Brain microvascular endothelial cell (primary cell): ENCODE results near the gene RAB6B.

ENCODE experiments used
- DNase-seq: peaks from one replicate; pipeline ENCODE4 v3.0.0-alpha.2; 2020
- H3K27ac ChIP-seq: fragments of 250-450 bp; sonication (Bioruptor Pico); 2 replicates; pipeline ENCODE4 v1.5.1; 2020; ENCODE audit warnings: mild to moderate bottlenecking, moderate library complexity
- H3K27me3 ChIP-seq: fragments of 250-450 bp; sonication (Bioruptor Pico); replicated peaks from 2 replicates; pipeline ENCODE4 v1.5.1; 2020; ENCODE audit warnings: mild to moderate bottlenecking
- H3K36me3 ChIP-seq: fragments of 250-450 bp; sonication (Bioruptor Pico); replicated peaks from 2 replicates; pipeline ENCODE4 v1.5.1; 2020; ENCODE audit warnings: mild to moderate bottlenecking
- H3K4me3 ChIP-seq: 2 replicates; pipeline ENCODE4 v1.5.1; 2011; ENCODE audit warnings: low read depth, mild to moderate bottlenecking, control low read depth, low read length, moderate library complexity
- CTCF ChIP-seq: IDR thresholded peaks from 2 replicates; pipeline ENCODE4 v1.5.1; 2011; ENCODE audit warnings: low read depth, mild to moderate bottlenecking, moderate library complexity, low read length, control low read depth, inconsistent platforms; ENCODE audit errors: missing control alignments
- in situ Hi-C: cut with HindIII; loops from 2 replicates; pipeline ENCODE4 v1.10.0; 2017; ENCODE audit warnings: low sequenced_read_pairs, low pct_ligation_motif_present

The RAB6B gene

DNA sequence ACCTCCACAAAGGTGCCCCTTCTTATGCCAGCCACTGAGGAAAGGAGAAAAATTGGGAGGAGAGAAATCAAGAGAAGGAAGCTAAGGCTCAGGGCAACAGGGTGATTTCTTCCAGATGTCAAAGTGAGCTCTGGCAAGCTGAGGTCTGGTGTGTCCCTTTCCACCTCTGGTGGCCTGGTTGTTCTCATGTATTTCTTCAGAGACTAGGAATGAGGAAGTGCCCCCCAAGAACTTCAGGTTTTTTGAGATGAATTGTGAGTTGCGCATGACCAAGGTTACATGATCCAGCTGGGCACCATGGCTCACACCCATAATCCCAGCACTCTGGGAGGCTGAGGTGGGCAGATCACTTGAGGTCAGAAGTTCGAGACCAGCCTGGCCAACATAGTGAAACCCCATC is 5.6 kb downstream of the RAB6B start:
- DNase-seq, result no peak
- in situ Hi-C loops, result no loop called here
- Histone ChIP-seq H3K27me3 (peaks cover 6% of the 10 kb centered on the region), H3K36me3 (no peaks in the 10 kb centered on the region), H3K27ac (no peak overlapping the region), H3K4me3 (no peak overlapping the region)
- no peak for TF ChIP-seq CTCF

DNA sequence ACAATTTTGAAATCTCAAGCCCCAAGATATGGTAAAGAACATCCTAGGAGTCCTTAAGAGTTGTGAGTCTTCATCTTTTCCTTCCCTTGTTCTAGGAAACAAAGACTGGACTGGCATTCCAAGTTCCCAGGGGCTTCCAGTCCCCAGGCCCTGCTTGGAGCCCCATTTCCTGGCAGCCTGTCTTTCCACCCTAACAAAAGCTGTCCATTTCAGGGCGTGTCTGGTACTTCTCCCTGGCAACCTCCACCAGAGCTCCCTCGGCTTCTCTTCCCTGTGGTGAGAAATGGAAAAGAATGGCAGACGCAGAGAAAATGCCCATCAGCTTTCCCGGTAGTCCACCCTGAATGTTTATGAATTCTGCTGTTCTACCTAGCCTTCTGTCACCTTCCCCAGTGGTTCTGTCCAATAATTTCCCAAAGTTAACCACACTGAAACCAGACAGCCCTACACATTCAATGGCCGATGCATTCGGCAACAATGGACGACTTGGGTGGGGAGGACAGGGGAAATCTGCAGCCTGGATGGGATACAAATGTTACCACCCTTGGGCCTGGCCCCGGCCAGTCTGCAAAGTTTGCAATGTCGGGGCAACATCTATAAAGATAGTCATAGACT is 6.8 kb downstream of the RAB6B start:
- no peak overlapping the region for H3K4me3 ChIP-seq
- DNase-seq, result no peak
- no peak overlapping the region for H3K27ac ChIP-seq
- in situ Hi-C loops, result no loop called here
- H3K36me3 ChIP-seq, result no peaks in the 10 kb centered on the region
- no peaks in the 10 kb centered on the region for H3K27me3 ChIP-seq
- TF ChIP-seq CTCF, result no peak

- Histone ChIP-seq H3K27me3 (no peaks in the 10 kb centered on the region), H3K4me3 (no peak overlapping the region), H3K27ac (no peak overlapping the region), H3K36me3 (no peaks in the 10 kb centered on the region)
- no peak for TF ChIP-seq CTCF
- DNase-seq, result no peak
- in situ Hi-C loops, result no loop called here
Measured at GRCh38 chr3:133887803-133888703, 7.6 kb downstream of the RAB6B start.

DNA sequence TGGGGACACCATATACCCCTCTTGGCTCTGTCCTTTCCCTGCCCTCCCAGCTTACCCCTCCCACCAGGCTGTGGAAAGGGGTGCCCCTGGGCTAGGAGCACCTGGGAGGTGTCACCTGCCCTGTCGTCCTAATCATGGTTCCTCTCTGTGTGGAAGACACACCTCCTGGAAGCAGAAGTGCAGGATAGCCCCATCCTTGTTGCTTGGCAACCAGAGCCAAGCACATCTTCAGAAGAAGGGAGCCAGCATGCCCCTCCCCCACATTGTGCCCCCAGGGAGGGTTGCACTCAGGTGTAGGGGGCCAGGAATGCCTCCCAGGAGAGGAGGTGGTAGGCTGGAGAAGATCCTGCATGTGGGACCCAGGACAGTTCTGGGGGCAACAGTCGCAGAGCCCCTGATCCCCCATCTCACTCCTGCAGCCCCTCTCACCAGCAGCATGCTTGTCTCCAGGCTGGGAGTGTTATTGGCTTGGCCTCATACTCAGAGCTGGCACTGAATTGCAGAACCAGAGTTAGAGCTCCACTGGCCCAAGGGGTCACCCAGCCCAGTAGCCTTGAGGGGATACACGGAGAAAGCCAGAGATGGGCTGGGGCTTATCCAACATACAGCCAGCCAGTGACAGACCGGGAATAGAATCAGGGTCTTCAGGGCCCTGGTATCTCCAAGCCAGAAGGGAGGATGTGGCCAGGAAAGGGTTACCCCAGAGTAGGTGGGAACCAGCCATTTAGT is 8.4 kb downstream of the RAB6B start:
- no peaks in the 10 kb centered on the region for H3K27me3 ChIP-seq
- no peak overlapping the region for H3K27ac ChIP-seq
- H3K4me3 ChIP-seq, result no peak overlapping the region
- H3K36me3 ChIP-seq, result no peaks in the 10 kb centered on the region
- no peak for TF ChIP-seq CTCF
- in situ Hi-C loops, result no loop called here
- no peak for DNase-seq

- Histone ChIP-seq H3K27me3 (no peaks in the 10 kb centered on the region), H3K4me3 (no peak overlapping the region), H3K36me3 (no peaks in the 10 kb centered on the region), H3K27ac (no peak overlapping the region)
- in situ Hi-C loops, result no loop called here
- TF ChIP-seq CTCF, result no peak
- DNase-seq, result no peak
Measured at GRCh38 chr3:133886031-133886722, 9.5 kb downstream of the RAB6B start.
